Mesenchymal stem cell (in vitro differentiated cells and primary cell): ENCODE measurements around the gene TAB3.

Source experiments
- DNase-seq: peaks from one replicate; pipeline ENCODE4 v3.0.0-alpha.2; 2013
- H2AFZ ChIP-seq: one replicate; pipeline ENCODE4 v1.6.1; 2013; ENCODE audit warnings: low read depth, mild to moderate bottlenecking, control low read depth, inconsistent platforms, low read length, moderate library complexity
- H2AK5ac ChIP-seq: 2 replicates; pipeline ENCODE4 v1.6.1; 2013; ENCODE audit warnings: low read length, moderate library complexity, mild to moderate bottlenecking, inconsistent platforms; ENCODE audit not compliant: severe bottlenecking
- H2BK120ac ChIP-seq: one replicate; pipeline ENCODE4 v1.6.1; 2013; ENCODE audit warnings: low read depth, mild to moderate bottlenecking, inconsistent platforms, low read length, moderate library complexity
- H2BK12ac ChIP-seq, 2 experiments: one replicate each; pipeline ENCODE4 v1.6.1; 2013; ENCODE audit warnings: inconsistent platforms in 2 of 2, low read length in 2 of 2, mild to moderate bottlenecking in 2 of 2, moderate library complexity in 2 of 2, control low read depth in 1 of 2
- H2BK15ac ChIP-seq: one replicate; pipeline ENCODE4 v1.6.1; 2013; ENCODE audit warnings: mild to moderate bottlenecking, low read depth, inconsistent platforms; ENCODE audit not compliant: poor library complexity, severe bottlenecking
- H2BK5ac ChIP-seq: 2 replicates; pipeline ENCODE4 v1.6.1; 2013; ENCODE audit warnings: low read depth, mild to moderate bottlenecking, low read length, control low read depth, inconsistent platforms; ENCODE audit not compliant: poor library complexity, severe bottlenecking
- H3K14ac ChIP-seq, 2 experiments: one replicate each; pipeline ENCODE4 v1.6.1; 2013; ENCODE audit warnings: inconsistent platforms in 2 of 2, low read length in 2 of 2, control low read depth in 1 of 2, mild to moderate bottlenecking in 1 of 2, moderate library complexity in 1 of 2
- H3K18ac ChIP-seq, 2 experiments: one replicate each; pipeline ENCODE4 v1.6.1; 2013; ENCODE audit warnings: inconsistent platforms in 2 of 2, low read length in 2 of 2, control low read depth in 1 of 2, low read depth in 1 of 2, mild to moderate bottlenecking in 1 of 2
- H3K23ac ChIP-seq, 2 experiments: one replicate each; pipeline ENCODE4 v1.6.1; 2013; ENCODE audit warnings: inconsistent platforms in 2 of 2, low read length in 2 of 2, mild to moderate bottlenecking in 2 of 2, moderate library complexity in 2 of 2, control low read depth in 1 of 2
- H3K27ac ChIP-seq: 2 replicates; pipeline ENCODE4 v1.5.1; 2013; ENCODE audit warnings: mild to moderate bottlenecking, moderate library complexity, low read length, control low read depth, inconsistent platforms; ENCODE audit not compliant: poor library complexity, severe bottlenecking
- H3K27me3 ChIP-seq, 2 experiments: 2 replicates each; pipeline versions ENCODE4 v1.6.1 to v1.7.0; 2013; ENCODE audit warnings: low read length in 2 of 2, mild to moderate bottlenecking in 2 of 2, moderate library complexity in 2 of 2, control low read depth in 1 of 2, inconsistent platforms in 1 of 2; ENCODE audit not compliant: control insufficient read depth in 1 of 2, insufficient read depth in 1 of 2
- H3K36me3 ChIP-seq, 2 experiments: 2 replicates each; pipeline versions ENCODE4 v1.6.1 to v1.7.0; 2013; ENCODE audit warnings: low read length in 2 of 2, control low read depth in 1 of 2, inconsistent platforms in 1 of 2, low read depth in 1 of 2, mild to moderate bottlenecking in 1 of 2; ENCODE audit not compliant: insufficient read depth in 2 of 2, control insufficient read depth in 1 of 2
- H3K4ac ChIP-seq, 2 experiments: one replicate each; pipeline ENCODE4 v1.6.1; 2013; ENCODE audit warnings: inconsistent platforms in 2 of 2, low read length in 2 of 2, mild to moderate bottlenecking in 2 of 2, moderate library complexity in 2 of 2, control low read depth in 1 of 2, low read depth in 1 of 2
- H3K4me1 ChIP-seq: 2 replicates; pipeline ENCODE4 v1.6.1; 2013; ENCODE audit warnings: low read depth, low read length, control low read depth; ENCODE audit not compliant: control insufficient read depth, insufficient read depth
- H3K4me2 ChIP-seq: 2 replicates; pipeline ENCODE4 v1.6.1; 2013; ENCODE audit warnings: low read length, mild to moderate bottlenecking, inconsistent platforms; ENCODE audit not compliant: poor library complexity, severe bottlenecking
- H3K4me3 ChIP-seq, 2 experiments: 2 replicates each; pipeline versions ENCODE4 v1.5.1 to v1.7.0; 2013; ENCODE audit warnings: low read length in 2 of 2, mild to moderate bottlenecking in 2 of 2, control low read depth in 1 of 2, low read depth in 1 of 2; ENCODE audit not compliant: insufficient read depth in 1 of 2
- H3K79me1 ChIP-seq: replicated peaks from 2 replicates; pipeline ENCODE4 v1.6.1; 2013; ENCODE audit warnings: mild to moderate bottlenecking, control low read depth, low read length, inconsistent platforms; ENCODE audit not compliant: poor library complexity, severe bottlenecking
- H3K9ac ChIP-seq: 2 replicates; pipeline ENCODE4 v1.7.0; 2013; ENCODE audit warnings: mild to moderate bottlenecking, low read length, moderate library complexity
- H3K9me3 ChIP-seq: 2 replicates; pipeline ENCODE4 v1.7.0; 2013; ENCODE audit warnings: mild to moderate bottlenecking, low read length; ENCODE audit not compliant: control insufficient read depth
- H4K8ac ChIP-seq: one replicate; pipeline ENCODE4 v1.6.1; 2013; ENCODE audit warnings: inconsistent platforms, mild to moderate bottlenecking, low read length, moderate library complexity
- H4K91ac ChIP-seq: one replicate; pipeline ENCODE4 v1.6.1; 2013; ENCODE audit warnings: mild to moderate bottlenecking, low read length, inconsistent platforms
- WGBS: methylation state at CpG from one replicate; pipeline ENCODE4 v1.1.7; 2013; ENCODE audit warnings: mixed read lengths; 5-methylcytosine and 5-hydroxymethylcytosine counted together

Gene TAB3

DNA sequence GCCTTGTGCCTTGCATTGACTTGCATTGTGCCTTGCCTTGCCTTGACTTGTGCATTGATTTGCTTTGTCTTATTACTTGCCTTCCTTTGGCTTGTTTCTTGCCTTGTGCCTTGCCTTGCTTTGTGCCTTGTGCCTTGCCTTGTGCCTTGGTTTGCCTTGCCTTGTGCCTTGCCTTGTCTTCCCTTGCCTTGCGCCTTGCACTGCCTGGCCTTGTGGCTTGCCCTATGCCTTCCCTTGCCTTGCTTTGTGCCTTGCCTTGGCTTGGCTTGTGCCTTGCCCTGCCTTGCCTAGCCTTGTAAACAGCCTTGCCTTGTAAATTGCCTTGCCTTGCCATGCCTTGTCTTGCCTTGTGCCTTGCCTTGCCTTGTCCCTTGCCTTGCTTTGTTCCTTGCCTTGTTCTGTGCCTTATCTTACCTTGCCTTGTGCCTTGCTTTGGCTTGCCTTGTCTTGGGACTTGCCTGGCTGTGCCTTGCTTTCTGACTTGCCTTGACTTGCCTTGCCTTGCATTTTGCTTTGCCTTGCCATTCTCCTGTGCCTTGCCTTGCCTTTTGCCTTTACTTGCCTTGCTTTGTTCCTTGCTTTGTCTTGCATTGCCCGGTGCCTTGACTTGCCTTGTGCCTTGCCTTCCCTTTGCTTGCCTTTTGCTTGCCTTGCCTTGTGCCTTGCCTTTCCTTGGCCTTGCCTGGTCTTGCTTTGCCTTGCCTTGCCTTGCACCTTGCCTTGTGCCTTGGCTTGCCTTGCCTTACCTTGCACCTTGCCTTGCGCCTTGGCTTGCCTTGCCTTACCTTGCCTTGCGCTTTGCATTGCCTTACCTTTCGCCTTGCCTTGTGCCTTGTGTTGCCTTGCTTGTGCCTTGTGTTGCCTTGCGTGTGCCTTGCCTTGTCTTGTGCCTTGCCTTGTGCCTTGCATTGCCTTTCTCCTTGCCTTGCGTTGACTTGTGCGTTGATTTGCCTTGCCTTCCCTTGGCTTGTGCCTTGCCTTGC lies 97.5 kb downstream of the TAB3 start:
- H3K18ac ChIP-seq = no peak overlapping the region
- H4K8ac ChIP-seq = no peak overlapping the region
- no peak overlapping the region for H2AK5ac ChIP-seq
- H3K14ac ChIP-seq = no peak overlapping the region
- no peak overlapping the region for H3K4me3 ChIP-seq
- no peak overlapping the region for H2BK15ac ChIP-seq
- no peak overlapping the region for H3K27ac ChIP-seq
- no peak overlapping the region for H3K9ac ChIP-seq
- H2BK120ac ChIP-seq = no peak overlapping the region
- peaks cover 62% of the 10 kb centered on the region for H3K9me3 ChIP-seq
- H2AFZ ChIP-seq = no peak overlapping the region
- H3K79me1 ChIP-seq = no peaks in the 10 kb centered on the region
- no peak overlapping the region for H4K91ac ChIP-seq
- no peaks in the 10 kb centered on the region for H3K4me1 ChIP-seq
- no peaks in the 10 kb centered on the region for H3K27me3 ChIP-seq
- no peak overlapping the region for H3K23ac ChIP-seq
- H3K36me3 ChIP-seq = no peaks in the 10 kb centered on the region
- no peak overlapping the region for H2BK12ac ChIP-seq
- no peak overlapping the region for H2BK5ac ChIP-seq
- no peak overlapping the region for H3K4me2 ChIP-seq
- no peak for DNase-seq
- no peak overlapping the region for H3K4ac ChIP-seq
- 79% methylated on average over 8 of the region's 8 CpGs for WGBS

DNA sequence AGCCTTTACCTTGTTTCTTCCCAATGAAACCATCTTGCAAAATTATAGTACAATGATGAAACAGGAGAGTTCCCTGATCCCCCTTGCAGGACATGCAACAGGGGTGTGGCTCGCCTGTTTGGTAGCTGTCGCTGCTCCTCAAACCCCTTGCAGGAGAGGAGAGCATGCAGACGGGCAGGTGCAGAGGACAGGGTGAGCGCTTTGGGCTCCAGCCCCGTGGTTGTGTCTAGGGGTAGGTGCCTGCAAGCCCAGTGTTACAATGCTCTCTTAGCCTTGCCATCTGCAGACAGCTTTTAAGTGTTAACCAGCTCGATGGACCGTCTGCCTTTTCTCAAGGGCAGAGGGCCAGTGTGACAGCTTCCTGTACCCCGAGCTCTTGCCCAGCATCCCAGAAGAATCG lies 102.0 kb downstream of the TAB3 start:
- no peak for DNase-seq

DNA sequence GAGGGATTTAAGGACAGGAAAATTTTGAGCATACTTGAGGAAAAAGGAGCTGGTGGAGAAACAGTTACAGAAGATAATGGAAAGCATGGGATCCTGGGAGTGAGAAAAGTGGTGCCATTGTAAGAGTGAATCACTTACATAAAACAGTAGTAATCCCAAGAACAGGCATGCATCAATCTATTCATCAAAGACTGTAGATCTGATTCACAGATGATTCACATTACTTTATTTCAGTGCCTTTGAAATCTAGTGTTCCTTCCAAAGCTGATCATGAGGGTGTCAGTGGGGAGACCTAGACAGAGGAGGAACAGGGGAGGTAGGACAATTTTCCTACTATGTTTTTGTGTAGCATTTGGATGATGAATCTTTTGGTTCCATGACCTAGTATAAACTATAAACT lies 102.7 kb downstream of the TAB3 start:
- Histone ChIP-seq H3K36me3 (no peaks in the 10 kb centered on the region), H3K4me3 (no peak overlapping the region), H3K79me1 (no peaks in the 10 kb centered on the region), H3K4me2 (no peak overlapping the region), H2AK5ac (no peak overlapping the region), H2BK5ac (no peak overlapping the region), H2BK15ac (no peak overlapping the region), H3K23ac (no peak overlapping the region), H2BK12ac (no peak overlapping the region), H3K4me1 (no peaks in the 10 kb centered on the region), H4K8ac (no peak overlapping the region), H2BK120ac (no peak overlapping the region), H3K27me3 (peaks cover 0 to 11% of the 10 kb centered on the region in 2 experiments), H4K91ac (no peak overlapping the region), H3K4ac (no peak overlapping the region), H3K9ac (no peak overlapping the region), H3K18ac (no peak overlapping the region), H3K27ac (no peak overlapping the region), H3K14ac (no peak overlapping the region), H2AFZ (no peak overlapping the region), H3K9me3 (peaks cover 23% of the 10 kb centered on the region)
- no peak for DNase-seq

More for the DNA sequence above, 102.0 kb downstream of the TAB3 start:
- Histone ChIP-seq H3K9ac (no peak overlapping the region), H3K23ac (no peak overlapping the region), H2BK120ac (no peak overlapping the region), H2BK15ac (no peak overlapping the region), H3K18ac (no peak overlapping the region), H3K79me1 (no peaks in the 10 kb centered on the region), H3K4ac (no peak overlapping the region), H4K91ac (no peak overlapping the region), H3K4me3 (no peak overlapping the region), H3K14ac (no peak overlapping the region), H3K27ac (no peak overlapping the region), H3K4me2 (no peak overlapping the region), H3K27me3 (peaks cover 0 to 11% of the 10 kb centered on the region in 2 experiments), H3K9me3 (peaks cover 30% of the 10 kb centered on the region), H2AK5ac (no peak overlapping the region), H4K8ac (no peak overlapping the region), H3K36me3 (no peaks in the 10 kb centered on the region), H2BK12ac (no peak overlapping the region), H3K4me1 (no peaks in the 10 kb centered on the region), H2BK5ac (no peak overlapping the region), H2AFZ (no peak overlapping the region)
- WGBS = 74% methylated on average over 8 of the region's 9 CpGs

DNA sequence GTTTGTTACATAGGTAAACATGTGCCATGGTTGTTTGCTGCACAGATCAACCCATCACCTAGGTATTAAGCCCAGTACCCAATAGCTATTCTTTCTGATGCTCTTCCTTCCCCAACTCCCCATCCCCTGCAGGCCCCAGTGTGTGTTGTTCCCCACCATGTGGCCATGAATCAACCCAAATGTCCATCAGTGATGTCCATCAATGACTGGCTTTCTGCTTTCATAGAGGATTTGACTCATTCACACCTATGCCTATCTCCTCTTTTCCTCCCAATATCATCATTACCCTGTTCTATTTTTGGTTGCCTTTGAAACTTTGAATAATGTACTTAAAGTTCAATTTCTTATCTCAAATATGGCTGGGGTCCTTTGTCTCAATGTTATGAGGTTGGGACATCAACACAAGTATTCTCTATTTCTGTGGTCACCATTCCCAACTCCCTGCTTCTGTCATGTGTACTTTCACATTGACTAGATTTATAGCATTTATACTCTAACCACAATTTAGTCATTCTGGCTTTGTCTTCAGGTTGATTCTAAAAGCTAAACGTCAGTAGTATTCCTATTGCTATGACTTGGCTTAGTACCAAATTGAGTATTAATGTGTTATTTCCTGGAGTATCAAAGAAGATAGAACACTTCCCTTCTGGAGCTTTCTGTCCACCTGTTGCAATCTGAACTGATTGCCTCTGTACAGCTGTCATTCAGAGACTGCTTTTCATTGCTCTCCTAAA lies 107.2 kb downstream of the TAB3 start:
- WGBS = no CpG with 5 or more reads among the region's 1 CpG
- H2BK120ac ChIP-seq = no peak overlapping the region
- H3K23ac ChIP-seq = no peak overlapping the region
- no peak overlapping the region for H3K18ac ChIP-seq
- no peak overlapping the region for H2BK15ac ChIP-seq
- no peak overlapping the region for H3K4ac ChIP-seq
- no peak overlapping the region for H2BK5ac ChIP-seq
- H3K36me3 ChIP-seq = no peaks in the 10 kb centered on the region
- no peak overlapping the region for H2AFZ ChIP-seq
- H3K9ac ChIP-seq = no peak overlapping the region
- no peak overlapping the region for H3K27ac ChIP-seq
- H2AK5ac ChIP-seq = no peak overlapping the region
- H4K91ac ChIP-seq = no peak overlapping the region
- peaks cover 0 to 11% of the 10 kb centered on the region in 2 experiments for H3K27me3 ChIP-seq
- no peak overlapping the region for H3K4me3 ChIP-seq
- no peak overlapping the region for H4K8ac ChIP-seq
- H3K9me3 ChIP-seq = no peaks in the 10 kb centered on the region
- no peaks in the 10 kb centered on the region for H3K4me1 ChIP-seq
- H3K14ac ChIP-seq = no peak overlapping the region
- no peak overlapping the region for H2BK12ac ChIP-seq
- H3K79me1 ChIP-seq = no peaks in the 10 kb centered on the region
- H3K4me2 ChIP-seq = no peak overlapping the region
- no peak for DNase-seq
